HL-60 (cell line): ENCODE data around the gene KIF25.

Experiments used
- POLR2AphosphoS5 ChIP-seq: IDR thresholded peaks from 2 replicates; pipeline ENCODE4 v1.6.1; 2012; ENCODE audit warnings: low read depth
- SPI1 ChIP-seq: IDR thresholded peaks from 2 replicates; pipeline ENCODE4 v1.6.1; 2012; ENCODE audit warnings: low read depth, mild to moderate bottlenecking, borderline replicate concordance

GRCh38 chr6:168021581-168021980 lies 24.1 kb downstream of the KIF25 start:
- TF ChIP-seq SPI1 = no peak
- no peak for TF ChIP-seq POLR2AphosphoS5
